ENCODE results near the gene PHF5A. TPM values are rescaled to one million over a fixed set of nuclear protein-coding genes. Genes with fewer than 3 reads are reported as not detected.

PHF5A gene
- polyA plus RNA-seq, 12 donors = 31.0 to 46.9 (median 39.6) TPM; not detected in 1

GRCh38 chr22:41425660-41426365 is 42.7 kb downstream of the PHF5A start:
- DNase-seq = no peak

- no peak for DNase-seq
Measured at GRCh38 chr22:41418717-41419116, 49.8 kb downstream of the PHF5A start.

DNA sequence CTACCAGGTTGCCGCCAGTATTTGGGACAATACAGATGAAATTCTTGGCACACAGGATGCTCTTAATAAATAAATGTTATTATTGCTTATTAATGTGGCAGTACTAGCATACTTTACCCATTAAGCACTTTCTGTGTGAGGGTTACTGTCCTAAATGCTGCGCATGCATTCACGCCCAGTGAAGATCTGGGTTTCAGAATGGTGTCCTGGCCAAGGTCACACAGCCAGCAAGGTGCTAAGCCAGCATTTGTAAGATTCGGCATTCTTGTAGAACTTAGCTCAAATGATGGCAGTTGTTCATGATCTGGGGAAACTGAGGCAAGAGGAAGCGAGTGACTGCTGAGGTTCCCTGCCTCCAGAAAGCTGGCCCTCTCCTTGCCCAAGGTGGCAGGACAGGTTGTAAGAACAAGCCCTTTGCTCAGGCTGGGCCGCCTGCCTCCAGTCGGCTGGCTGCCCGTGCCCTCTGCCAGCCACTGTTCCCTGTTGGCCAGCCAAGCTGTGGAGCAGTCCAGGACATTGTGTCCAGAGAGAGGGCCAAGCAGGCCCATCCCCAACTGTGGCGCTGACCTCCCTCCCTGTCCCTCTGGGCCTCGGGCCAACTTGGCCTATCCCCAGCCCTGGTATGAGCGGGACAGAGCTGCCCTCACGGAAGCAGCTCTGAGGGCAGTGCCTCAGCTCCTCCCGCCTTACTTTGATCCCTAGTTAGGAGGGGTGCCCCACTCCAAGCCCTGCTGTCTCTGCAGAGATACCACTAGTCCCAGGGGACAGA is 50.7 kb downstream of the PHF5A start:
- DNase-seq = peak; percentile 53

GRCh38 chr22:41415554-41415953 is 52.9 kb downstream of the PHF5A start:
- no peak for DNase-seq

GRCh38 chr22:41411021-41411851 is 57.3 kb downstream of the PHF5A start:
- no peak for DNase-seq

DNA sequence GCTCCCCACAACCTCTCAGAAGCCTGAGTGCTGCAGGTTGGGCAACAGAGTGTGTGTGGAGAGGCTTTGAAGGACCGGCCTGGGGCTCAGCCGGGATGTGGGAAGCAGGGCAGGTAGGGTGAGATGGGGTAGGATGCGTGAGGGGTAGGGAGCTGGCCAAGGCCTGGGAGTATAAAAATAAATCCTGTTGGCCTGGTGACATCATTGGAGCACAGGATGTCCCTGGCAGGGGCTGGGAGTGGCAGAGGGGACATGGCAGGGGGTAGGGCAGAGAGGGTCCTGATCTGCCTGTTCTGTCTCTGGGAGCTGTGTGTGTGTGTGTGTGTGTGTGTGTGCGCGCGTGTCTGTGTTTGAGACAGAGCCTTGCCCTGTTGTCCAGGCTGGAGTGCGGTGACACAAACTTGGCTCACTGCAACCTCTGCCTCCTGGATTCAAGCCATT is 58.2 kb downstream of the PHF5A start:
- DNase-seq = no peak

Other genes with a start within 250 kb of the PHF5A start
- gene CHADL, start 227.8 kb downstream of the PHF5A start, polyA plus RNA-seq (ENCODE audit: insufficient read length in 12 of 12) = 1 to 10 TPM in 10 of 12 donors, not detected in 2; 2.6 to 5.4 (median 3.3) TPM
- 10 to 100 TPM in 11 of 12 donors, not detected in 1; 23.1 to 30.2 (median 27.1) TPM for gene RANGAP1, start 182.5 kb downstream of the PHF5A start, polyA plus RNA-seq (ENCODE audit: insufficient read length in 12 of 12)
- 10 to 100 TPM in 11 of 12 donors, not detected in 1; 32.3 to 57.9 (median 37.8) TPM for gene ZC3H7B, start 167.2 kb downstream of the PHF5A start, polyA plus RNA-seq (ENCODE audit: insufficient read length in 12 of 12)
- gene TEF, start 86.8 kb downstream of the PHF5A start, polyA plus RNA-seq (ENCODE audit: insufficient read length in 12 of 12) = 10 to 100 TPM in 7 of 12 donors, 1 to 10 TPM in 4, not detected in 1; 8.3 to 15.5 (median 10.6) TPM
- gene TOB2, start 21.9 kb downstream of the PHF5A start, polyA plus RNA-seq (ENCODE audit: insufficient read length in 12 of 12) = 10 to 100 TPM in 11 of 12 donors, not detected in 1; 29.9 to 54.2 (median 38.2) TPM
- gene ACO2, start 425 bp upstream of the PHF5A start, polyA plus RNA-seq (ENCODE audit: insufficient read length in 12 of 12) = 100 to 1,000 TPM in 5 of 12 donors, 10 to 100 TPM in 6, not detected in 1; 70.3 to 124 (median 93.3) TPM
- 10 to 100 TPM in 11 of 12 donors, not detected in 1; 16.5 to 27.3 (median 20.3) TPM for gene POLR3H, start 75.8 kb upstream of the PHF5A start, polyA plus RNA-seq (ENCODE audit: insufficient read length in 12 of 12)
- 10 to 100 TPM in 1 of 12 donors, 1 to 10 TPM in 10, not detected in 1; 2.2 to 10.0 (median 4.9) TPM for gene CSDC2, start 92.3 kb upstream of the PHF5A start, polyA plus RNA-seq (ENCODE audit: insufficient read length in 12 of 12)
- gene PMM1, start 121.1 kb upstream of the PHF5A start, polyA plus RNA-seq (ENCODE audit: insufficient read length in 12 of 12) = 10 to 100 TPM in 11 of 12 donors, not detected in 1; 20.4 to 26.9 (median 23.1) TPM
- gene DESI1, start 152.4 kb upstream of the PHF5A start, polyA plus RNA-seq (ENCODE audit: insufficient read length in 12 of 12) = 10 to 100 TPM in 11 of 12 donors, not detected in 1; 18.9 to 39.1 (median 22.4) TPM
- gene XRCC6, start 152.6 kb upstream of the PHF5A start, polyA plus RNA-seq (ENCODE audit: insufficient read length in 12 of 12) = 100 to 1,000 TPM in 11 of 12 donors, not detected in 1; 205 to 311 (median 221) TPM
- gene SNU13, start 220.2 kb upstream of the PHF5A start, polyA plus RNA-seq (ENCODE audit: insufficient read length in 12 of 12) = 100 to 1,000 TPM in 7 of 12 donors, 10 to 100 TPM in 4, not detected in 1; 83.7 to 123 (median 106) TPM
- 1 to 10 TPM in 5 of 12 donors, under 1 TPM in 5, not detected in 2; 0.54 to 2.1 (median 0.98) TPM for gene MEI1, start 230.8 kb upstream of the PHF5A start, polyA plus RNA-seq (ENCODE audit: insufficient read length in 12 of 12)